MCF 10A (cell line): ENCODE results near the gene SLX4IP. TPM values are rescaled to one million over a fixed set of nuclear protein-coding genes. Genes with fewer than 3 reads are reported as not detected.

ENCODE experiments used
- BruUV-seq: library from RNA; stranded (reverse); fragments of 400-500 nt; replicated peaks from 2 replicates; lab custom pipeline; 2021; lab: Mats Ljungman, UMichigan
- CTCF ChIA-PET: fragments of 300-600 bp; sonication (Branson Sonifier 250); formaldehyde crosslinking; extraction: SDS; loops from one replicate; lab custom pipeline; 2021; ENCODE audit warnings: antibody characterized with exemption, inconsistent platforms; lab: Yijun Ruan, JAX
- POLR2A ChIA-PET: fragments of 300-600, 350-650 bp; sonication (Branson Sonifier 250); formaldehyde crosslinking; extraction: SDS; loops from one replicate; lab custom pipeline; 2020; ENCODE audit warnings: antibody characterized with exemption, inconsistent platforms; lab: Yijun Ruan, JAX
- DNase-seq: peaks from one replicate; pipeline ENCODE4 v3.0.0-alpha.2; 2018; ENCODE audit not compliant: unreplicated experiment
- H3K27ac Mint-ChIP-seq: one replicate; pipeline ENCODE4 v1.8.0; 2022; ENCODE audit warnings: mild to moderate bottlenecking, low read depth, mixed read lengths; ENCODE audit not compliant: unreplicated experiment
- H3K27me3 Mint-ChIP-seq: one replicate; pipeline ENCODE4 v1.8.0; 2022; ENCODE audit warnings: mixed read lengths; ENCODE audit not compliant: insufficient read depth, unreplicated experiment
- H3K36me3 Mint-ChIP-seq: one replicate; pipeline ENCODE4 v1.8.0; 2022; ENCODE audit warnings: mild to moderate bottlenecking, moderate library complexity, mixed read lengths; ENCODE audit not compliant: insufficient read depth, unreplicated experiment
- H3K4me1 Mint-ChIP-seq: one replicate; pipeline ENCODE4 v1.8.0; 2022; ENCODE audit warnings: mixed read lengths; ENCODE audit not compliant: insufficient read depth, unreplicated experiment
- H3K4me3 Mint-ChIP-seq: one replicate; pipeline ENCODE4 v1.8.0; 2022; ENCODE audit warnings: mild to moderate bottlenecking, moderate library complexity, mixed read lengths; ENCODE audit not compliant: unreplicated experiment
- H3K9me3 Mint-ChIP-seq: one replicate; pipeline ENCODE4 v1.8.0; 2022; ENCODE audit warnings: mixed read lengths; ENCODE audit not compliant: unreplicated experiment
- CTCF ChIP-seq: fragments of 200-600 bp; IDR thresholded peaks from one replicate; pipeline ENCODE4 v1.8.0; 2022; ENCODE audit warnings: antibody characterized with exemption, mild to moderate bottlenecking; ENCODE audit not compliant: unreplicated experiment
- intact Hi-C: fragments of 100-400 bp; cut with micrococcal nuclease; formaldehyde crosslinking; loops from 2 replicates; pipeline ENCODE4 v1.14.1; 2022
- total RNA-seq: library from RNA; stranded (reverse); gene quantifications from 2 replicates; pipeline ENCODE4 v1.2.3, GENCODE V29; 2022

The SLX4IP gene
- total RNA-seq, 1 experiment from 2014 or later, result 11.2 TPM

DNA sequence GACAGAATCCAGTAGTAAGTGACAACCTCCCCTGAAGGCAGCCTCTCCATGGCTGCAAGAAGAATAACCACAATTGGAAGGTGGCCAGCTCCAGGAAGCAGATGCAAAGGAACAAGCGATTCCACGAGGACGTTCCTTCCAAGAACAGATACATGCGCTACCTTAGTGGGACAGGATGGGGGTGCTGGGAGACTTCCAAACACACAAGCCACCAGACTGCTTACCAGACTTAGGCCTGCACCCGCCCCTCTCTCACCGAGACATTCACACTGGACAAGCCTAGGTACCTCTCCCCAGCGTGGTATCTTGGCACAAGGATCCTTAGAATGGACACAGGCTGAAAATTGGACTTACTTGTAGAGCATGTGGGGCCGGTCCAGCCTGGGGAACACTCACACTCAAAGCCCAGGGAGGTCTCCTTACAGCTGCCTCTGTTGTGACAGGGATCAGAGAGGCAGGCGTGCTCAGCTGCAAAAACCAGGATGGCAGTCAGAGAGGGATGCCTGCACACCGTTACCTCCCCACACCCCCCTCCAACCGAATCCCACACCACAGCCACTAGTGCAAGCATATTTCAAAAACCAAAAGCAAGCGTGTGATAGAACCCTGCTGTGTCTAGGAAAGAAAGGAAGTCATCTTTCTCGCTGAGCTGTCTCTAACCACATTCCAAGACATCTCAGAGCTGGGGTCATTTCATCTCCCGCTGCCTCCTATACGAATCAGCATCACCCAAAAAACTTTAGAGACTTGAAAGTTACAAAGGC, 216.3 kb downstream of the SLX4IP start:
- Mint-ChIP-seq H3K4me1 (peaks cover 15% of the 10 kb centered on the region), H3K27ac (no peak overlapping the region), H3K9me3 (no peaks in the 10 kb centered on the region), H3K36me3 (peaks cover 96% of the 10 kb centered on the region), H3K4me3 (no peak overlapping the region), H3K27me3 (no peaks in the 10 kb centered on the region)
- no TSS peak for BruUV-seq
- CTCF ChIA-PET, result interaction anchor here (0.6 to 2.0 kb wide), 9 partner anchors 8 to 620 kb away, joined by 3 to 7 read pairs (median 3); no protein-coding TSS in a partner anchor
- TF ChIP-seq CTCF, result no peak
- POLR2A ChIA-PET, result interaction anchor here (0.8 to 1.3 kb wide), 3 partner anchors 11 to 46 kb away, joined by 3 read pairs; no protein-coding TSS in a partner anchor
- intact Hi-C loops, result no loop called here
- peak; percentile 48 for DNase-seq

GRCh38 chr20:10652185-10652584, 217.1 kb downstream of the SLX4IP start:
- no peak for DNase-seq
- H3K4me3 Mint-ChIP-seq, result no peak overlapping the region
- POLR2A ChIA-PET, result interaction anchor here (0.8 to 2.1 kb wide), 3 partner anchors 14 to 47 kb away, joined by 3 to 8 read pairs (median 3); no protein-coding TSS in a partner anchor
- H3K27ac Mint-ChIP-seq, result no peak overlapping the region
- H3K36me3 Mint-ChIP-seq, result peaks cover 96% of the 10 kb centered on the region
- CTCF ChIA-PET, result interaction anchor here (0.7 to 1.1 kb wide), 3 partner anchors 19 to 96 kb away, joined by 3 to 4 read pairs (median 3); no protein-coding TSS in a partner anchor
- TF ChIP-seq CTCF, result no peak
- peaks cover 15% of the 10 kb centered on the region for H3K4me1 Mint-ChIP-seq
- H3K27me3 Mint-ChIP-seq, result no peaks in the 10 kb centered on the region
- BruUV-seq, result no TSS peak
- H3K9me3 Mint-ChIP-seq, result no peaks in the 10 kb centered on the region
- intact Hi-C loops, result no loop called here

- Mint-ChIP-seq H3K9me3 (no peaks in the 10 kb centered on the region), H3K4me3 (no peak overlapping the region), H3K27me3 (no peaks in the 10 kb centered on the region), H3K4me1 (peaks cover 15% of the 10 kb centered on the region), H3K27ac (no peak overlapping the region), H3K36me3 (peaks cover 96% of the 10 kb centered on the region)
- no peak for TF ChIP-seq CTCF
- intact Hi-C loops, result no loop called here
- POLR2A ChIA-PET, result interaction anchor here (1.1 to 2.1 kb wide), 3 partner anchors 13 to 218 kb away, joined by 3 to 8 read pairs (median 5); partner anchors contain the start of gene SLX4IP
- BruUV-seq, result no TSS peak
- CTCF ChIA-PET, result interaction anchor here (1.1 to 1.2 kb wide), 2 partner anchors 15 to 29 kb away, joined by 3 read pairs; no protein-coding TSS in a partner anchor
- DNase-seq, result no peak
Observed at GRCh38 chr20:10652660-10653261, 217.7 kb downstream of the SLX4IP start.
